Measurements from ENCODE around the gene MBP.

Gene MBP

GRCh38 chr18:77140439-77141109 is 8.0 kb upstream of the MBP start:
- TF ChIP-seq FOXP2 (optimal IDR thresholded peaks at IDR 0.05; ENCODE audit: borderline replicate concordance, extremely low read depth, extremely low read length, insufficient read depth) (no peak), POLR2AphosphoS5 (IDR thresholded peaks at IDR 0.05; ENCODE audit: low read depth, low read length) (no peak), TAF1 (IDR thresholded peaks at IDR 0.05; ENCODE audit: borderline replicate concordance, insufficient read depth, low read length) (no peak), SIN3A (IDR thresholded peaks at IDR 0.05; ENCODE audit: borderline replicate concordance, insufficient read depth, low read length) (no peak)
- TF ChIP-seq, protein P1, sequence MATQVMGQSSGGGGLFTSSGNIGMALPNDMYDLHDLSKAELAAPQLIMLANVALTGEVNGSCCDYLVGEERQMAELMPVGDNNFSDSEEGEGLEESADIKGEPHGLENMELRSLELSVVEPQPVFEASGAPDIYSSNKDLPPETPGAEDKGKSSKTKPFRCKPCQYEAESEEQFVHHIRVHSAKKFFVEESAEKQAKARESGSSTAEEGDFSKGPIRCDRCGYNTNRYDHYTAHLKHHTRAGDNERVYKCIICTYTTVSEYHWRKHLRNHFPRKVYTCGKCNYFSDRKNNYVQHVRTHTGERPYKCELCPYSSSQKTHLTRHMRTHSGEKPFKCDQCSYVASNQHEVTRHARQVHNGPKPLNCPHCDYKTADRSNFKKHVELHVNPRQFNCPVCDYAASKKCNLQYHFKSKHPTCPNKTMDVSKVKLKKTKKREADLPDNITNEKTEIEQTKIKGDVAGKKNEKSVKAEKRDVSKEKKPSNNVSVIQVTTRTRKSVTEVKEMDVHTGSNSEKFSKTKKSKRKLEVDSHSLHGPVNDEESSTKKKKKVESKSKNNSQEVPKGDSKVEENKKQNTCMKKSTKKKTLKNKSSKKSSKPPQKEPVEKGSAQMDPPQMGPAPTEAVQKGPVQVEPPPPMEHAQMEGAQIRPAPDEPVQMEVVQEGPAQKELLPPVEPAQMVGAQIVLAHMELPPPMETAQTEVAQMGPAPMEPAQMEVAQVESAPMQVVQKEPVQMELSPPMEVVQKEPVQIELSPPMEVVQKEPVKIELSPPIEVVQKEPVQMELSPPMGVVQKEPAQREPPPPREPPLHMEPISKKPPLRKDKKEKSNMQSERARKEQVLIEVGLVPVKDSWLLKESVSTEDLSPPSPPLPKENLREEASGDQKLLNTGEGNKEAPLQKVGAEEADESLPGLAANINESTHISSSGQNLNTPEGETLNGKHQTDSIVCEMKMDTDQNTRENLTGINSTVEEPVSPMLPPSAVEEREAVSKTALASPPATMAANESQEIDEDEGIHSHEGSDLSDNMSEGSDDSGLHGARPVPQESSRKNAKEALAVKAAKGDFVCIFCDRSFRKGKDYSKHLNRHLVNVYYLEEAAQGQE (IDR thresholded peaks at IDR 0.05; ENCODE audit: insufficient read depth in 1 of 2, low read depth in 2 of 2, low read length in 2 of 2) = no peak

- no peak for TF ChIP-seq TAF1 (IDR thresholded peaks at IDR 0.05; ENCODE audit: borderline replicate concordance, insufficient read depth, low read length)
- TF ChIP-seq SIN3A (IDR thresholded peaks at IDR 0.05; ENCODE audit: borderline replicate concordance, insufficient read depth, low read length) = no peak
- TF ChIP-seq, protein P1 (IDR thresholded peaks at IDR 0.05; ENCODE audit: insufficient read depth in 1 of 2, low read depth in 2 of 2, low read length in 2 of 2) = no peak
- no peak for TF ChIP-seq POLR2AphosphoS5 (IDR thresholded peaks at IDR 0.05; ENCODE audit: low read depth, low read length)
- TF ChIP-seq FOXP2 (optimal IDR thresholded peaks at IDR 0.05; ENCODE audit: borderline replicate concordance, extremely low read depth, extremely low read length, insufficient read depth) = no peak
Measured at GRCh38 chr18:77140030-77140429, 7.4 kb upstream of the MBP start.

DNA sequence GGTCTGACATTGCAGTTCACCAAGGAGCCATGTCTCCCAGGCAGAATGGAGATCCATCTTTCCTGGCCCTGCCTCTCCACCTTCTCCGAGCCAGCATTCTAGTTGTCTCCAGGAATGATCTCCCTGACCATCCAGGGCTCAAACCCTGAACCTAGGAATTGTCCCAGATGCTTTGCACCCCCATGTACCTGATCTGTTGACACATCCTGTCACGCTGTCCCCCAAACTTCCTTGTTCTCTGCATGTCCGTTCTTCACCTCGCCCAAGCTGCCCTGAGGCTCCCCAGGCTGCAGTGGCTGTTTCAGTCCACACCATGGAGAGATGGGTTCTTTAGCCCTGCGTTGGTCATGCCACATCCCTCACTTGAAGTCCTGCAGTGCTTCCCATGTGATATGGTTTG is 7.0 kb upstream of the MBP start:
- TF ChIP-seq SIN3A (IDR thresholded peaks at IDR 0.05; ENCODE audit: borderline replicate concordance, insufficient read depth, low read length) (no peak), FOXP2 (optimal IDR thresholded peaks at IDR 0.05; ENCODE audit: borderline replicate concordance, extremely low read depth, extremely low read length, insufficient read depth) (no peak), POLR2AphosphoS5 (IDR thresholded peaks at IDR 0.05; ENCODE audit: low read depth, low read length) (no peak), TAF1 (IDR thresholded peaks at IDR 0.05; ENCODE audit: borderline replicate concordance, insufficient read depth, low read length) (no peak)
- TF ChIP-seq, protein P1 (IDR thresholded peaks at IDR 0.05; ENCODE audit: insufficient read depth in 1 of 2, low read depth in 2 of 2, low read length in 2 of 2) = no peak

GRCh38 chr18:77138270-77138669 is 5.7 kb upstream of the MBP start:
- TF ChIP-seq POLR2AphosphoS5 (IDR thresholded peaks at IDR 0.05; ENCODE audit: low read depth, low read length) (no peak), SIN3A (IDR thresholded peaks at IDR 0.05; ENCODE audit: borderline replicate concordance, insufficient read depth, low read length) (no peak), FOXP2 (optimal IDR thresholded peaks at IDR 0.05; ENCODE audit: borderline replicate concordance, extremely low read depth, extremely low read length, insufficient read depth) (no peak), TAF1 (IDR thresholded peaks at IDR 0.05; ENCODE audit: borderline replicate concordance, insufficient read depth, low read length) (no peak)
- TF ChIP-seq, protein P1 (IDR thresholded peaks at IDR 0.05; ENCODE audit: insufficient read depth in 1 of 2, low read depth in 2 of 2, low read length in 2 of 2) = no peak

Data from PFSK-1 (cell line).